MM.1S (cell line): ENCODE data around the gene SLC17A9.

Experiments used
- EZH2 ChIP-seq: fragments of 300-600 bp; sonication (generic); optimal IDR thresholded peaks from 2 replicates; pipeline ENCODE3; 2017; ENCODE audit warnings: low read depth, mild to moderate bottlenecking, antibody characterized with exemption, low read length, mixed read lengths
- EZH2phosphoT487 ChIP-seq: fragments of 300-600 bp; sonication (generic); IDR thresholded peaks from 2 replicates; pipeline ENCODE4 v1.6.1; 2018; ENCODE audit warnings: antibody characterized with exemption, low read length
- TF ChIP-seq, protein P1 (sequence below): fragments of 300-600 bp; sonication (generic); IDR thresholded peaks from 2 replicates; pipeline ENCODE4 v1.5.1; 2016; ENCODE audit warnings: antibody characterized with exemption, low read length, mixed read lengths

DNA sequence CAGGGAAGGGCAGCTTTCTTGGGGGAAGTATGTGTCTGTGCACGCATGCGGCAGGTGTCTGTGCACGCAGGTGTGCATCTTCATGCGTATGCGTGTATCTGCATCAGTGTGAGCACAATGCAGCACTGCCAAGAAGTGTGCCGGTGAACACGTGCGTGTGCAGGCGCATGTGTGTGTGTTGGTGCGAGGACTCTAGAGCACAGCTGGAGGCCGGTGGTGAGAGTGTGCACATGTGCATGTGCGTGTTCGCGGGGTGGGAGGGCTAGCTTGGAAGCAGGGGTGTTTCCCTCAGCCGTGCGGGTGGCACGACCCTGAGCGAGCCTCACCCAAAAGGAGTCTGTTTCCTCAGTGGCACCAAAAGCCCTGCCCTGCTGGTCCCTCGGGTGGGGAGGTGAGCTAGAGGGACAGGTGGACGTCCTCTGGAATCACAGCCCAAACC is 7.5 kb downstream of the SLC17A9 start:
- TF ChIP-seq, protein P1, sequence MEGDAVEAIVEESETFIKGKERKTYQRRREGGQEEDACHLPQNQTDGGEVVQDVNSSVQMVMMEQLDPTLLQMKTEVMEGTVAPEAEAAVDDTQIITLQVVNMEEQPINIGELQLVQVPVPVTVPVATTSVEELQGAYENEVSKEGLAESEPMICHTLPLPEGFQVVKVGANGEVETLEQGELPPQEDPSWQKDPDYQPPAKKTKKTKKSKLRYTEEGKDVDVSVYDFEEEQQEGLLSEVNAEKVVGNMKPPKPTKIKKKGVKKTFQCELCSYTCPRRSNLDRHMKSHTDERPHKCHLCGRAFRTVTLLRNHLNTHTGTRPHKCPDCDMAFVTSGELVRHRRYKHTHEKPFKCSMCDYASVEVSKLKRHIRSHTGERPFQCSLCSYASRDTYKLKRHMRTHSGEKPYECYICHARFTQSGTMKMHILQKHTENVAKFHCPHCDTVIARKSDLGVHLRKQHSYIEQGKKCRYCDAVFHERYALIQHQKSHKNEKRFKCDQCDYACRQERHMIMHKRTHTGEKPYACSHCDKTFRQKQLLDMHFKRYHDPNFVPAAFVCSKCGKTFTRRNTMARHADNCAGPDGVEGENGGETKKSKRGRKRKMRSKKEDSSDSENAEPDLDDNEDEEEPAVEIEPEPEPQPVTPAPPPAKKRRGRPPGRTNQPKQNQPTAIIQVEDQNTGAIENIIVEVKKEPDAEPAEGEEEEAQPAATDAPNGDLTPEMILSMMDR, result no peak
- no peak for TF ChIP-seq EZH2
- TF ChIP-seq EZH2phosphoT487, result no peak
